NCI-H187 treated with DMSO at 0.1 percent for 48 hours (cell line): ENCODE measurements around the gene BEAN1.
"Not testable (repeated sequence)": the region's sequence is repeated elsewhere in the genome, so short reads cannot be mapped to it uniquely, and the experiment has no call there.

Source experiments
- DNase-seq: peaks from one replicate; lab custom pipeline; 2025; lab: John Stamatoyannopoulos, UW

BEAN1 gene

DNA sequence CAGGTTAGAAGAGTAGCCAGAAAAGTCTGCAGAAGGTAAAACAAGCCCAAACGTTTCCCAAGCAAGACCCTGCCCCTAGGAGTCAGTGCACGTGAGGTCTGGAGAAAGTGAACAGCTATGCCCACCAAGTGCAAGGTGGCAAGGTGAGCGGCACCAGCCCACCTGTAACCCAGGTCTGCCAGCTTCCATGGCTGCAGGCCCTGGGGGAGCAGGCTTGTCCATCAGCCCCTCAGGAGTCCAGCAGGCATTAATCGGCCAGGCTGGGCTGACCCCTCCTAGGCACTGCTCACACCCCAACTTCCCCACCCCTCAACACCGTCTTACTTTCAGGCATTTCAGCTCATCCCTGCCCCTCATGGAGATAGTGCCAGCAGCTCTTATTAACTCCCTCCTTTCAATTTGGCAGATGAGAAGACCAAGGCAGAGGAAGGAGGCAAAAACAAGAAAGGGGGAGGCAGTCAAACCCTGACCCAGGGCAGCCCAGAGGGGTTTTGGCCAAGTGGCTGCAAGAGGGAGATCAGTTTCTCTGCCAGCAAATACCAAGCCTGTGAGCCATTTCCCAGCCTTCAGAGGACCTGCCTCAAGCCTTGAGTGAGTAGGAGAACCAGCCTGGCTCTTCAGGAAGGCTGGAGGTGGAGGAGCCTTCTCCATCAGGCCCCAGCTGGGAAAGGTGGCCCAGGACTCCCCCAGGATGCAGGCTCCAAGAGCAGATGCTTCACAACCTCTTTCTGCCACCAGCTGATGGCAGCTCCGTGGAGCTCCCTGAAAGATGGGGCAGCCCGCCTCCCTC lies 14.7 kb downstream of the BEAN1 start:
- DNase-seq: no peak

DNA sequence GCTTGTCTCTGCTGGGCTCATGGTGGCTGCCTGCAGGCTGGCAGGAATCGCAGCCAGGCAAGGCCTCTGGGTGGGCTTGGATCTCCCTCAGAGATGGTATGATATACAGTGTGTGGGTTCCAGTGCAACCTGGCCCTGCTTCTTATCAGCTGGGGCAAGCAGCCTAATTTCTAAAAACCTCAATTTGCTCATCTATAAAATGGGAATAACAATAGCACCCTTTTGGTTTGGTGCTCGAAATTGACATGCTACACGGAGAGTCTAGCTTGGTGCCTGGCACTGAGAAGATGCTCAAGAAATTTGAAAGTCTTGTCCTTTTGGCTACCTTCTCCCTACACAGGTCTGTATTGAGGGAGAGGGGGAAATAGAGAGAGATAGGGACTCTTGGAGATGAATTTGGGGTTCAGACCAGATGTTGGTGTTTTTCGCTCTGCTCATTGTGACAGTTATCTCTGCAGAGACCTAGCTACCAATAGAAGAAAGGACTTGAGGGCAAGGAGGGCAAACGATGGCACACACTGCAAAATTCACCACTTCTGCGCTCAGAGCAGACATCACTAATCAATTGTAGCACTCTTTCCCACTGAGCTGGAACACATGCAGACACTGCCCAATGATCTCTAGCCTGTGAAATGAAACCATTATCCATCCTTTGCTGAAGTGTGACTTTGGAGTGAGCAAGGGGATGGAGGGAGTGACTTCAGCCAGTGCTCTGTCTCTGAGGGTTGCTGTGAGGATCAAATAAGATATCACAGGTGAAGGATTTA lies 15.6 kb downstream of the BEAN1 start:
- DNase-seq: no peak

DNA sequence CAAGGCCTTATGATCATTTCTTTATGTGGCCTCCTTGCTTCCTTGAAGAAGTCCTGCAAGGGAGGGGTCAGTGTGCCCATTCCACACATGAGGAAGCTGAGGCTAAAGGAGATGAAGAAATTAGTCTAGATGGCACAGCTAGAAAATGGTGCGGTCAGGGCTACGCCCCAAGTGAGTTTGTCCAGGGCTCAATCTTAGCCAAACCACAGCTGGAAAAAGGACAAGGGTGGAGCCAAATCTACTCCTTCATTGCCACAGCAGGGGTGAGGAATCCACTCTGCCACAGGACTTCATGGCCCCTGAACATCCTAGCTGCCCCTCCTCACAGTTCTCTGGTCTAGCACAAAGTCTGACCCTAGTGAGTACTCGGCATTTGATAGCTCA lies 16.2 kb downstream of the BEAN1 start:
- no peak for DNase-seq

DNA sequence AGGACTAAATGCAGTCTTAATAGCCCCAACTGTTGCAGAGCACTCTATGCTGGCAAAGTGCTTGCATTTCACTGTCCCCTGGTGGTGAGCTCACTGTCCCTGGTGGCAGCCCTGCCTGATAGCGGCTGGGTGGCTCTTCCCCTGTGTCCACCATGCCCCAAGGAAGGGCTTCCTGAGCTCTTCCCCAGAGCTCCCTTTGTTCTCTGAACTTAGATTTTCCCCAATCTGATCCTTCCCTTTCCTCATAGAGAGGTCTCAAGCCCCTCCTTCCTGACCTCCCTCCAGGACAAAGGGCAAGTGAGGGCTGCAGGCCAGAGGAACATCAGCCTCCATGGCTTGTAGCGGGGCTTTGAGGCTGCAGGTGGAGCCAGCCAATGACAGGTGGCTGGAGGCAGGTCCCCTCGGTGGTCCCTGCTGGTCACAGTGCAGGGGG lies 17.0 kb downstream of the BEAN1 start:
- DNase-seq: no peak

DNA sequence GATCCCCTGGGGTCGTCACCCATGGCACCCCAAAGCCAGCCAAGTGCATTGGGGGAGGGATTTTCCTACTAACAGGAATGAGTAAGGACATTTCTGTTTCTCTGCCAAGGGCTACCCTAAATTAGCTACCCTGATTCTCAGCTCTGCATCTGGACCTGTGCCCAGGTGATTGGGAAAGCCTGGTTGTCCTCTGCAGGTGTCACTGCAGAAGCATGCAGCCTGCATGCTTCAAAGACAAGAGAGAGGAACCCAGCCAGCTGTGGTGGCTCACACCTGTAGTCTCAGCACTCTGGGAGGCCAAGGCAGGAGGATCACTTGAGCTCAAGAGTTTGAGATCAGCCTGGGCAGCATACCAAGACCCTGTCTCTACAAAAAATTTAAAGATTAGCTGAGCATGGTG lies 19.6 kb downstream of the BEAN1 start:
- DNase-seq: no peak

DNA sequence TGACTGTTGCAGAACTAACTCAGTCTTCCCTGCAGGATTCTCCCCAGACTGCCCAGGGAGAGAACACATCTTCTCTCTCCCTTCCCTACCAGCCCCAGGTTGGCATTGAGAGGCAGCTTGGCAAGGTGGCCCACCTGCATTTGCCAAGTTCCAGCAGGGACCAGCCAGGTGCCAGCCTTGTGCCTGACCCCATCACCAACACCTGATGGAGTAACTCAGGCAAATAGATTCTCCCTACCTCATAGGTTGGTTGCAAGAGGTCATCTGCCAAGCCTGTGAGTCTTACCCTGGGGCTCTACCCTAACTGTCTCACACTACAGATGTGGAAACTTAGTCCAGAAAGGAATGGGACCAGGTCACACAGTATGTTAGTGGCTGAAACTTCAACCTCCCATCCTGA lies 20.4 kb downstream of the BEAN1 start:
- DNase-seq: no peak

DNA sequence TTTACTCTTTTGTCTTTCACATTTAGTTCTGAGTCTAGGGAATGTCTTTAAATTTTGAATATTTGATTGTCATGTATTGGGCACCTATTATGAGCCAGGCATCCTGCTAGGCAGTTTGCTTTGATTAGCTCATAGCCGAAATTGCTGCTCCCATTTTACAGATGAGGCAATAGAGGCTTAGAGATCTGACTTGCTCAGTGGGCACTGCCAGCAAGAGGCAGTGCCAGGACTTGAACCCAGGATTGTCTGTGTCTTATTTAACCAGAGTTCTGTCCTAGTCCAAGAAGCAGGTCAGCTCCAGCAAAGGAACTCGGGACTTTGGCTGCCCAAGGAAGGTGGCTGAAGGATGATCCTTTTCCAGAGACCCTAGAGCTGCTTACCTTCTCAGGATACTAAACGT lies 24.5 kb downstream of the BEAN1 start:
- DNase-seq: no peak

DNA sequence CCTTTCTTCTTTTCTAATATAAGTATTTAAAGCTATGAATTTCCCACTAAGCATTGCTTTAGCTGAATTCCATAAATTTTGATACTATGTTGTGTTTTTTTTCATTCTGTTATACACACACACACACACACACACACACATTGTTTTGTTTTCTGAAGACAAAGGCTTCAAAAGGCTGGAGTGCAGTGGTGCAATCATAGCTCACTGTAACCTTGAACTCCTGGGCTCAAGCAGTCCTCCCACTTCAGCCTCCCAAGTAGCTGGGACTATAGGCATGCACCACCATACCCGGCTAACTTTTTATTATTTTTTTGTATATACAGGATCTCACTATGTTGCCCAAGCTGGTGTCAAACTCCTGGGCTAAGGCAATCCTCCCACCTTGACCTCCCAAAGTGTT lies 26.1 kb downstream of the BEAN1 start:
- DNase-seq: not testable (repeated sequence)

DNA sequence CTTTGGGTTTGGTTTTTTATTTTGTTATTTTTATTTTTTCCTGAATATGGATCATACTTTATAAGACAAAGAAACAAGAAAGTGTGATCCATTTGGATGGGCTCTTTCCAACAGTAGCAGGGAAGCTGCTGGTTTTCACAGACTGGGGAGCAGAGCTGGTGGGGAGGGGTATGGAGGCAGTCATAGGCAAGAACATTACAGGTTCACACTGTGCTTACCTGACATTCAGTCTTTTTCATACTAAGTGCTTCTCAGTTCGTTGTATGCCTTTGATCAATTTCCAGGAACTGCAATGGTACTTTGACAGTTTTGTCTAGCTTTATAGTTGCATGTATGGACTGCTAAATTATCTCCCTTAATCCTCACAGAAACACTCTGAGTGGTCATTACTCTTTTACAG lies 27.7 kb downstream of the BEAN1 start:
- DNase-seq: no peak

DNA sequence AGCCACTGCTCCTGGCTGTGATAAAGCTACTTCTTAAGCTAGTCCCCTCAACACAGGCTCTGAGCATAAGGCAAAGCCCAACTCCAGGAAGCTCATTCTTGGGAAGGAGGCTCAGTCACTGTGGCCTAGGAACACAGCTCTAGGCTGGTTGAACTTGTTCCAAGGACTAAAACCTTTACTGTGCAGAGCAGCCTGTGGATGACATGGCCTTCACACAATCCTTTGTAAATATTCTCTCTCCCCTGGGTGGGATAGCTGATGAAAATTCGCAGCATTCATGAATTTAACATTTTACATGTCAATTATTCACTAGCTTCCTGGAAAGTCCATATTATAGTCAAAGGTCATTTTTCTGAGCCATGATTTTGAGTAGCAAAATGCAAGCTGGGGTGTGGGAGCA lies 28.9 kb downstream of the BEAN1 start:
- DNase-seq: no peak

DNA sequence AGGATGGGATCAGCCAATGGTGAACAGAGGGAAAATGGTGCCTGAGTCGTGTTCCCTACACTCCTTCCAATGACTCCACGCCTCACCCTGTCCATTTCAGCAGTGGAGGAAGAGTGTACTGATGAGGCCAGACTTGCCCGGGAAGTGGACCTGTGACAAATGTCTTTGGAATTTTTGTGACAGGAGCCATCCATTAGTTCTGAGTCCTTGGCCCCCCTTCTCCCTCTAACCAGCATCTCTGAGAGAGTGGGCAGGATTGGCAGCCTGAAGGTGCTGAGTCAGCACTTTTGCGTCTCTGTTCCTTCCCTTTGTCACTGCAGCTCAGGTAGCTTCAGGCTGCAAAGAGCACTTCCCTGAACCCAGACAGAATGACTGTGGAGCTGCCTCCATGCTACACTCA lies 30.8 kb downstream of the BEAN1 start:
- no peak for DNase-seq

DNA sequence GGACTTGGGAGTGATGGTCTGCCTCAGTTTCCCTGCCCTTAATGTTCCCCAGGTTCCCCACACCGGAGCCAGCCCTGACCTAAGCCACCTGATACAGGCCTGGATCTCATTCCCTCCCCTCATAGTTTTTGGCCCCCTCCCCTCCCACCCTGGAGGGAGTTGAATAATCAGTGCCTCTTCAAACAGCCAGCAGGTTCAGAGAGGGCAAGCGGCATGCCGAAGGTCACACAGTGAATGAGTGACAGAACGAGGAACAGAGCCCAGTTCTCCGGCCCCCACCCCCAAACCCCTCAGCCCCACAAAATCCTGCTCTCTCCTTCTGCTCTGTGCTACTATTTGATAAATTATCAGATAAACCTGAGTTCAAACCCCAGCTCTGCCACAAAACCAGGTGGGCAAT lies 31.2 kb downstream of the BEAN1 start:
- no peak for DNase-seq

DNA sequence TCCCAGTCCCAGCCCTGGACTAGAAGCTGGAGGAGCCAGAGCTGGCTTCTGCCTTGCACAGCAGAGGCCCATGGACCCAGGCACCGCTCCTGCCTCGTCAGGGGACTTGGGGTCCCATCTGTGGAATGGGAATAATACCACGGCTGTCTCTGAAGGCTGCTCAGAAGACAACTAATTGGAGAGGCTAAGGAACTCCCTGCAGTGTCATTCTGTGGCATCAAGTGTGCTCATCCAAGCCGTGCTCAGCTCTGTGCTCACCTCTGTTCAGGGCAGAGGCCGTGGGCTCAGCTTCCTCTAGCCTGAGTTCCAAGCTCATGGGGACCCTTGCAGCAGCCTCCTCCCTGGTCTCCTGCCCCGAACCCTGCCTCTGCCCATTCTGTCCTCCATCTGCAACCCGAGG lies 31.8 kb downstream of the BEAN1 start:
- DNase-seq: no peak

DNA sequence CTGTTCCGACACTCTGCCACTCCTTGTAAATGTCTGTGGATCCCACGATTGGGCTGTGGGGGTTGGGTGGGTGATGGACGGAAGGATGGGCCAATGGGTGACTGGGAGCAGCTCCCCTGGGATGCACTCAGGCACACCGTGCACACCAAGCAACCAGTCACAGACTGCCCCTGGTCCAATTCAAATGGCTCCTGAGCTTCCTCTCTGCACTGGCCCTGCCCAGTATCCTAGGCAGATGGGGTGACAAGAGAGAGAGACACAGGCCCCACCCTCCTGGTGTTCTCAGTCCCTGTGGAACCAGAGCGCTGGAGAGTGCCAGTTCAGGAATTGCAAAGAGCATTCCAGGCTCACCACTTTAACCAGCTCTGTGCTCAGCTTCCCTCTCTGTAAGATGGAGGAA lies 32.8 kb downstream of the BEAN1 start:
- DNase-seq: no peak

DNA sequence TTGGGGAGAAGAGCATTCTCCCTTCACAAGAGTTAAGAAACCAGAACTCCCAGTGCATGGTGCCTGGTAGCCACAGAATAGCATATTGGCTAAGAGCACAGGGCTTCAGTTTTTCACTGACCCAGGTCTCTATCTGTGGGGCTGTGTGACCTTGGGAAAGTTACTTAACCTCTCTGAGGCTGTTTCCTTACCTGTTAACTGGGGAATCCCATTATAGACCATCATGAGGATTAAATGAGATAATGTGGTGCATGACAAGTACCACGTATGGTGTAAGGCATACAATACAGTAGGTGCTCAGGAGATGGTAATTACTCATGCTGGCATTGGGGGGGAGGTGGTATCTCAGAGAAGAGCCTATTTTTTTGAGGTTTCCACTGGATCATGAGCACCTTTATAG lies 33.6 kb downstream of the BEAN1 start:
- no peak for DNase-seq

DNA sequence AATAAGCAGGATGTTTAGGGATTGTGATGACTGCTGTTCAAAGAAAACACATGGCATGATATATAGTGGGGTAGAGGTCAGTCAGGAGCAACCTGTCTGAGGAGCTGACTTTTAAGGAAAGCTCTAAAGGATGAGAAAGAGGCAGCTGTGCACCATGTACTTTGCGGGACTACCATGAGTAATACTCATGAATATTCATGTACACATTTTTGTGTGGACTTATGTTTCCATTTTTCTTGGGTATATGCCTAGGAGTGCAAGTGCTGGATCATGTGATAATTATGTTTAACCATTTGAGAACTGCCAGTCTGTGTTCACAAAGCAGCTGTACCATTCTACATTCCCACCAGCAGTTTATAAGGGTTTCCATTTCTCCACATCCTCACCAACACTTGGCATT lies 35.8 kb downstream of the BEAN1 start:
- no peak for DNase-seq

DNA sequence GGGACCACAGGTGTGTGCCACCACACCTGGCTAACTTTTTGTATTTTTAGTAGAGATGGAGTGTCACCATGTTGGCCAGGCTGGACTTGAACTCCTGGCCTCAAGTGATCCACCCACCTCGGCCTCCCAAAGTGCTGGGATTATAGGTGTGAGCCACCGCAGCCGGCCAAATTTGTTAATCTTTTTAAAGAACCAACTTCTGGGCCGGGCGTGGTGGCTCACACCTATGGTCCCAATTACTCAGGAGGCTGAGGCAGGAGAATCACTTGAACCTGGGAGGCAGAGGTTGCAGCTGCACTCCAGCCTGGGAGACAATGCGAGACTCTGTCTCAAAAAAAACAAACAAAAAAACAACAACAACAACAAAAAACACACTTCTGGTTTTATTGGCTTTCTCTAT lies 38.9 kb downstream of the BEAN1 start:
- not testable (repeated sequence) for DNase-seq

DNA sequence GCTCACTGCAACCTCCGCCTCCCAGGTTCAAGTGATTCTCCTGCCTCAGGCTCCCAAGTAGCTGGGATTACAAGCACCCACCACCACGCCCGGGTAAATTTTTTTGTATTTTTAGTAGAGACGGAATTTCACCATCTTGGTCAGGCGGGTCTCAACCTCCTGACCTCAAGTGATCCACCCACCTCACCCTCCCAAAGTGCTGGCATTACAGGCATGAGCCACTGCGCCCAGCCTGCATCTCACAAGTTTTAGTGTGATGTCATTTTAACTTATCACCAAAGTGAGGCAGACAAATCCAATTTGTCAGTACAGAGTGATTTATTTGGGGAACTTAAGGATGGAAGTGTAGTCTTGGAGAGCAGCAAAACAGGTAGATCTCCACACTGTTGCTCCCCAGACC lies 39.5 kb downstream of the BEAN1 start:
- DNase-seq: not testable (repeated sequence)

DNA sequence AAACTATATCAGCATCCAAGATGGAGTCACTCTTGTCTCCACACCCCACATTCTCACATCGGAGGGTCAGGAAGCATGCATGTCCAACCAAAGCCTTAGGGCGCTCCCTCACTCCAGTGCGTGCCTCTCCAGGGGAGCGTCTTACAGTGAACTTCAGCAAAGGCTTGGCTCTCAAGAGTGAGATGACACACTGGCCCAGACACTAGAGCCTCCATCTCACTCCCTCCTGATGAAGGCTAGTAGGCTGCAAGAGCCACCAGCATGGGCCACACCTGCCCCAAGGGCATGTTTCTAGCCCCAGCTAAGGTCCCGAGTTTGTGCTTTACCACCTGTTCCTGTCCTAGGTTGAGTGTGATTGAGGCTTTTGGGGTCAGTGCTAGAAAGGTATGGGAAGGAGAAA lies 40.5 kb downstream of the BEAN1 start:
- no peak for DNase-seq

DNA sequence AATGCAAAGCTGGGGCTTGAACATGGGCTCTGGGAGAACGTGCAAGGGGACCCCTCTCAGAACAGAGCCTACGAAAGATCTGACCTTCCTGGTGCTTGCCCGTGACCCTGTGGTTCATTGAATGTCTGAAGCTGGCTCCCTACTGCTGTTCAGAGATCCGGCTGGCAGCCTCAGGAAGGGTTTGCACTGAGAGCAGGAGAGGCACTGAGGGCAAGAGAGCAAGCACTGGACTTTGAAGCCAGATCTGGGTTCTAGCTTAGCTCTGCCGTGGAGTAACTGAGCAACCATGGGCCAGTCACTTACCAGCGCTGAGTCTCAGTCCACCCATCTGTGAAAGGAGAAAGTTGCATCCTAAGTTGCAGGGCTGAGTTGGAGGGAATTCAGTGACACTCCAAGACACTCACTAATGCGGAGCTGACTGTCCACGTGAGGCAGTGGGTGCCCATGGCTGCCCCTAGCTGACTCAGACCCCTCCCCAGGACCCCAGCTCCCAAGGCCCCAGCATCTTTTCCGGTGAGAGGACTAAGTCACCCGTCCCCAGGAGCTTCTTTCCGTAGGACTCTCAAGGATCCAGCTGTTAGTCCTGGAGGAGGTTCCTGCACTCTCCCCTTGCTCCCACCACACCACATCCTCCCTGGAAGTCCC lies 41.3 kb downstream of the BEAN1 start:
- no peak for DNase-seq

DNA sequence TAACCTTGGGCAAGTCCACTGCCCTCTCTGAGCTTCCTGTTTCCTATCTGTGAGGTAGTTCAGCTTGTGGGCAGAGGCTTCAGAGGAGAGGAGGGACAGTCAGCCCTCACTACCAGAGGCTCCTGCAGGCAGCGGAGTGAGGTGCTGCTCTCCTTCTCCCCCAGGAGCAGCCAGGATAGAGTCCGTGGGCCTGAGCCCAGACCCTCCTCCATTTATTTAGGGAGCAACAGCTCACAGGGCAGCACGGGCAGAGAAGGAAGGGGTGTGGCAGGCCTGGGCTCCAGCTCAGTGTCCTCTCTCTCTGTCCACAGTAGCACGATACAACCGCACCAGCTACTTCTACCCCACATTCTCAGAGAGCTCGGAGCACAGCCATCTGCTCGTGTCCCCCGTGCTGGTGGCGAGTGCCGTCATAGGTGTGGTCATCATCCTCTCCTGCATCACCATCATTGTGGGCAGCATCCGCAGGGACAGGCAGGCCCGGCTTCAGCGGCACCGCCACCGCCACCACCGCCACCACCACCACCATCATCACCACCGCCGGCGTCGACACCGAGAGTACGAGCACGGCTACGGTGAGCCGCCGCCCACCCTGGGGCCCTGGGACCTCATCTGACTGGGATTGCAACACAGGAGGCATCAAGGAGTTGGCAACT lies 42.3 kb downstream of the BEAN1 start:
- no peak for DNase-seq

DNA sequence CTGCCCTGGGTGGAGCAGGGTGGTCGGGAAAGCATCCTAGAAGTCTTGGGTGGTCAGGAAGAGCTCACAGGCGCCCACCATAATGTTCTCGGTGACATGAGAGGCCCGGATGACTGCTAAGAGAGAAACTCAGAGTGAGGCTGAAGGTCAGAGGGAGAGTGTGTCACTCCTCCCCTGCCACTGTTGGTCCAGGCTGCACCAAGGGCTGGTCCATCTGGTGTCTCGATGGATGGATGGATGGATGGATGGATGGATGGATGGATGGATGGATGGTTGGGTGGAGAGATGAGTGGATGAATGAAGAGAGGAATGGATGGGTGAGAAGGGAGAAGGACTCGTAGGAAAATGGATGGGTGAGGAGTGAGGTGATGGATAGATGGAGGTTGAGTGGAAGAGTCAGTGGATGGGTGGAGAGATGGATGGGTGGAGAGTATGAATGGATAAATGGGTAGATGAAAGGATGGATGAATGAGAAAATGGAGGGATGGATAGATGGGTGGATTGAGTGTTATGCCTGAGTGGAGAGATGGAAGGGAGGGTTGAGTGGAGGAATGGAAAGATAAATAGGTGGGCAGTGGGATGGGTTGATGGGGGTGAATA lies 43.0 kb downstream of the BEAN1 start:
- no peak for DNase-seq
